CD14-positive monocyte (primary cell): Measurements from ENCODE around the gene COL20A1. TPM values are rescaled to one million over a fixed set of nuclear protein-coding genes. Genes with fewer than 3 reads are reported as not detected.

Experiments used
- DNase-seq, 3 donors: peaks; one replicate each; pipeline ENCODE4 v3.0.0-alpha.2; 2011 to 2022
- H2AFZ ChIP-seq: 2 replicates; pipeline ENCODE4 v1.6.0; 2012; ENCODE audit warnings: mild to moderate bottlenecking, low read depth, low read length, inconsistent platforms; ENCODE audit not compliant: insufficient read depth, poor library complexity, severe bottlenecking
- H3K27ac ChIP-seq, 2 donors: 1 replicate in 1 of 2; 2 replicates in 1 of 2; pipeline ENCODE4 v1.5.1; 2012 to 2013; ENCODE audit warnings: low read length in 2 of 2, control low read depth in 1 of 2, inconsistent platforms in 1 of 2, low read depth in 1 of 2, mild to moderate bottlenecking in 1 of 2
- H3K27me3 ChIP-seq, 2 donors: one replicate each; pipeline versions ENCODE4 v1.6.0 to v1.6.1; 2011 to 2013; ENCODE audit warnings: low read length in 2 of 2; ENCODE audit not compliant: control insufficient read depth in 2 of 2, insufficient read depth in 2 of 2
- H3K36me3 ChIP-seq, 2 donors: replicated peaks in 1 of 2; 1 replicate in 1 of 2; 2 replicates in 1 of 2; pipeline versions ENCODE4 v1.5.1 to v1.6.1; 2012 to 2013; ENCODE audit warnings: low read length in 2 of 2, control low read depth in 1 of 2, inconsistent platforms in 1 of 2, mild to moderate bottlenecking in 1 of 2; ENCODE audit not compliant: insufficient read depth in 2 of 2, control insufficient read depth in 1 of 2
- H3K4me1 ChIP-seq, 2 donors: 1 replicate in 1 of 2; 2 replicates in 1 of 2; pipeline versions ENCODE4 v1.5.1 to v1.6.1; 2012 to 2013; ENCODE audit warnings: low read length in 2 of 2, control low read depth in 1 of 2, inconsistent platforms in 1 of 2, mild to moderate bottlenecking in 1 of 2, moderate library complexity in 1 of 2; ENCODE audit not compliant: insufficient read depth in 2 of 2, control insufficient read depth in 1 of 2
- H3K4me2 ChIP-seq: replicated peaks from 2 replicates; pipeline ENCODE3; 2012; ENCODE audit warnings: low read length, moderate library complexity, mild to moderate bottlenecking; ENCODE audit not compliant: poor library complexity, severe bottlenecking; ENCODE audit errors: extremely low read depth
- H3K4me3 ChIP-seq, 3 experiments: fragments of 200-600 bp in 1 of 3; sonication (generic) in 1 of 3; replicated peaks in 1 of 3; 1 replicate in 2 of 3; 2 replicates in 1 of 3; pipeline ENCODE4 v1.5.1; 2011 to 2013; ENCODE audit warnings: low read length in 3 of 3, mild to moderate bottlenecking in 3 of 3, control low read depth in 2 of 3, low read depth in 2 of 3, inconsistent platforms in 1 of 3, moderate library complexity in 1 of 3
- H3K79me2 ChIP-seq: 2 replicates; pipeline ENCODE4 v1.6.0; 2012; ENCODE audit warnings: mild to moderate bottlenecking, control low read depth, inconsistent platforms, low read length, moderate library complexity; ENCODE audit not compliant: insufficient read depth
- H3K9ac ChIP-seq: 2 replicates; pipeline ENCODE4 v1.6.0; 2017; ENCODE audit warnings: low read length, mild to moderate bottlenecking; ENCODE audit not compliant: insufficient read depth, poor library complexity, severe bottlenecking
- H3K9me3 ChIP-seq, 2 donors: replicated peaks in 1 of 2; 1 replicate in 1 of 2; 2 replicates in 1 of 2; pipeline versions ENCODE4 v1.5.1 to v1.6.1; 2012 to 2013; ENCODE audit warnings: low read length in 2 of 2, control low read depth in 1 of 2; ENCODE audit not compliant: control insufficient read depth in 1 of 2, insufficient read depth in 1 of 2
- H4K20me1 ChIP-seq: 2 replicates; pipeline ENCODE4 v1.6.0; 2012; ENCODE audit warnings: mild to moderate bottlenecking, low read length, control low read depth, moderate library complexity; ENCODE audit not compliant: insufficient read depth
- H3K27ac Mint-ChIP-seq, 7 donors: one replicate each; pipeline ENCODE4 v1.8.0; 2020; ENCODE audit warnings: mild to moderate bottlenecking in 7 of 7, mixed read lengths in 7 of 7, moderate library complexity in 6 of 7, inconsistent platforms in 2 of 7
- H3K27me3 Mint-ChIP-seq, 3 donors: one replicate each; pipeline ENCODE4 v1.8.0; 2021 to 2022; ENCODE audit warnings: low read depth in 3 of 3, mild to moderate bottlenecking in 3 of 3, mixed read lengths in 3 of 3, moderate library complexity in 3 of 3, inconsistent platforms in 1 of 3
- H3K36me3 Mint-ChIP-seq, 2 donors: one replicate each; pipeline ENCODE4 v1.8.0; 2020; ENCODE audit warnings: mixed read lengths in 2 of 2, inconsistent platforms in 1 of 2, mild to moderate bottlenecking in 1 of 2
- H3K4me1 Mint-ChIP-seq: one replicate; pipeline ENCODE4 v1.8.0; 2020; ENCODE audit warnings: mild to moderate bottlenecking, mixed read lengths
- H3K4me3 Mint-ChIP-seq, 2 donors: one replicate each; pipeline ENCODE4 v1.8.0; 2020; ENCODE audit warnings: mild to moderate bottlenecking in 2 of 2, mixed read lengths in 2 of 2, moderate library complexity in 1 of 2
- H3K9me3 Mint-ChIP-seq, 7 donors: one replicate each; pipeline ENCODE4 v1.8.0; 2020 to 2022; ENCODE audit warnings: mixed read lengths in 7 of 7, mild to moderate bottlenecking in 6 of 7, moderate library complexity in 6 of 7, inconsistent platforms in 2 of 7
- CTCF ChIP-seq: fragments of 200-600 bp; IDR thresholded peaks from one replicate; pipeline ENCODE4 v1.8.0; 2022; ENCODE audit warnings: antibody characterized with exemption, mild to moderate bottlenecking
- WGBS: methylation state at CpG from one replicate; pipeline ENCODE4 v1.1.5; 2013; ENCODE audit warnings: missing lambda C conversion rate; ENCODE audit not compliant: insufficient coverage; 5-methylcytosine and 5-hydroxymethylcytosine counted together
- intact Hi-C, 2 donors: fragments of 100-400 bp; cut with micrococcal nuclease; formaldehyde crosslinking; loops; one replicate each; pipeline versions ENCODE4 v1.15.0 to v1.15.1; 2023
- polyA plus RNA-seq, 3 donors: library from polyadenylated mRNA; depleted of rRNA in 1 of 3; unstranded in 2 of 3; stranded (reverse) in 1 of 3; fragments of 300-500 nt in 2 of 3; fragments of >200 nt in 1 of 3; fragmentation: Illumina TruSeq in 2 of 3; gene quantifications; 1 replicate in 2 of 3; 2 replicates in 1 of 3; pipeline ENCODE4 v1.2.3, GENCODE V29; 2012 to 2021

COL20A1 gene
- polyA plus RNA-seq, 3 donors = not detected

GRCh38 chr20:63311833-63312243, 18.9 kb downstream of the COL20A1 start:
- WGBS = 89% methylated on average over 11 of the region's 18 CpGs
- H3K27ac ChIP-seq = no peak overlapping the region
- intact Hi-C loops = loop anchor here in 1 of 2 donors (2.0 kb wide), 1 partner anchor 69 kb away; no protein-coding TSS in a partner anchor

GRCh38 chr20:63312273-63312672, 19.3 kb downstream of the COL20A1 start:
- no peaks in the 10 kb centered on the region for H3K4me1 ChIP-seq
- no peak overlapping the region for H3K4me3 Mint-ChIP-seq
- TF ChIP-seq CTCF = no peak
- WGBS = 89% methylated on average over 3 of the region's 9 CpGs
- no peaks in the 10 kb centered on the region for H3K27me3 ChIP-seq
- H2AFZ ChIP-seq = no peak overlapping the region
- no peak overlapping the region for H3K9ac ChIP-seq
- peaks cover 0 to 2% (median 2%) of the 10 kb centered on the region in 3 donors for H3K27me3 Mint-ChIP-seq
- no peak overlapping the region for H3K27ac Mint-ChIP-seq
- H3K4me3 ChIP-seq = no peak overlapping the region
- H3K79me2 ChIP-seq = no peaks in the 10 kb centered on the region
- H3K9me3 ChIP-seq = no peaks in the 10 kb centered on the region
- H3K36me3 Mint-ChIP-seq = no peaks in the 10 kb centered on the region
- H3K36me3 ChIP-seq = no peaks in the 10 kb centered on the region
- DNase-seq = no peak
- no peaks in the 10 kb centered on the region for H3K4me1 Mint-ChIP-seq
- H3K4me2 ChIP-seq = no peak overlapping the region
- intact Hi-C loops = no loop called here
- H3K27ac ChIP-seq = no peak overlapping the region
- no peaks in the 10 kb centered on the region for H3K9me3 Mint-ChIP-seq
- H4K20me1 ChIP-seq = no peaks in the 10 kb centered on the region

More at GRCh38 chr20:63311833-63312243, 18.9 kb downstream of the COL20A1 start:
- no peaks in the 10 kb centered on the region for H3K27me3 ChIP-seq
- H3K4me2 ChIP-seq = no peak overlapping the region
- Mint-ChIP-seq H3K27me3 (peaks cover 0 to 2% (median 2%) of the 10 kb centered on the region in 3 donors), H3K36me3 (no peaks in the 10 kb centered on the region), H3K4me1 (no peaks in the 10 kb centered on the region), H3K9me3 (no peaks in the 10 kb centered on the region), H3K4me3 (no peak overlapping the region), H3K27ac (no peak overlapping the region)
- DNase-seq = no peak
- H3K79me2 ChIP-seq = no peaks in the 10 kb centered on the region
- H3K4me3 ChIP-seq = no peak overlapping the region
- no peak overlapping the region for H2AFZ ChIP-seq
- no peaks in the 10 kb centered on the region for H3K9me3 ChIP-seq
- H4K20me1 ChIP-seq = no peaks in the 10 kb centered on the region
- H3K9ac ChIP-seq = no peak overlapping the region
- no peaks in the 10 kb centered on the region for H3K4me1 ChIP-seq
- H3K36me3 ChIP-seq = no peaks in the 10 kb centered on the region
- TF ChIP-seq CTCF = no peak
